ENCODE measurements around the gene SEMA5B.
A peak's percentile ranks its signal among the peaks of the same experiment; 100 is the strongest.

SEMA5B gene

DNA sequence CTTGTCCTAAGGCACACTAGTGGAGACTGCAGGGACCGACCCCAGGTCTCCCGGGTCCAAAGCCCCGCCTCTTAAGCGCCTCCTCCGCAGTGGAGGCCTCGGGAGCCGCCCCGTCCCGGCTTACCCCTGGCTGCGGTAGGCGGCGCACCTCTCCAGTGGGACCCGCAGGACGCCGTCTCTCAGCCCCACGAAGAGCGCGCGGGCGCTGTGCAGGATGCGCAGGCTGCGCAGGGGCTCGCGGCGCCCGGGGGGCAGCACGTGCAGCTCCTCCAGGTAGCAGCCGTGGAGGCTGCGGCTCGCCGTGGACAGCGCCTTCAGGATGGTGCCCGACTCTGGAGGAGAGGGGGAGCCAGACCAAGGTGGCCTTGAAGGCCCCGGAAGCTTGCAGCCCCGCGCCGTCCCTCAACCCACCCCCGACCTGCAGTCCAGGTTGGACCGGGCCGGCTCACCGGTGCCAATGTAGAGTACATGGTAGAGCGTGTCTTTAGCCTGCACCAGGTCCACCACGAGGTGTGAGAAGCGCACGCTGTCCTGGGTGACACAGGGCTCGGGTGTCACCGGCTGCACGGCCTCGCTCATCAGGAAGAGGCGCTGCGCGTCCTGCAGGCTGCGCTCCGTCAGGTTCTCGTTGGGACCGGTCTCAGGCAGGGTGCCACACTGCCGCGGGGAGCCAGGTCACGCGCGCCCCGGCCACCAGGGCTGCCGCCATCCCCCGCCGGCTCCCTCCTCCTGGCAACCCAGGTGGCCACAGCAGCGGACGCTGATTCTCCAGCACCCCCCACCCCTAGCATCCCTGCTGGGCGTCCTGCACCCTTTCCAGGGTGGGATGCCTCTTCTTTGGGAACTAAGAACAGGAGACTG is 105.5 kb downstream of the SEMA5B start:
- DNase-seq: peak; percentile 71

GRCh38 chr3:122920986-122921385 is 106.6 kb downstream of the SEMA5B start:
- no peak for DNase-seq

DNA sequence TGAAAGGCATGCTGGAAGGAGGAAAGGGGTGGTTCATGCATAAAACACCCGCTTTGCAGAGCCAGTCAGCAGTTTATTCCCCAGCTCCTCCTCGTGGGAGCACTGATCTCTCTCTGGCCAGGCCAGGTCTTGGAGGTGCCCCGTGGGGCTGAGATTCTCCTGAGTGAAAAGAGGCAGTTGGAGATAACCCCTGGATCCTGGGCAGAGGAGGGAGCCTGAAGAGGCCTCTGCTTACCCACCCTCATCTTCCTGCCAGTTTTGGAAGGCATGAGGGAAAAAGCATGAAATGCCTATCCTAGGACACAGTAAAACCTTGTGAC is 108.3 kb downstream of the SEMA5B start:
- no peak for DNase-seq

GRCh38 chr3:122918576-122919290 is 108.8 kb downstream of the SEMA5B start:
- DNase-seq: no peak

DNA sequence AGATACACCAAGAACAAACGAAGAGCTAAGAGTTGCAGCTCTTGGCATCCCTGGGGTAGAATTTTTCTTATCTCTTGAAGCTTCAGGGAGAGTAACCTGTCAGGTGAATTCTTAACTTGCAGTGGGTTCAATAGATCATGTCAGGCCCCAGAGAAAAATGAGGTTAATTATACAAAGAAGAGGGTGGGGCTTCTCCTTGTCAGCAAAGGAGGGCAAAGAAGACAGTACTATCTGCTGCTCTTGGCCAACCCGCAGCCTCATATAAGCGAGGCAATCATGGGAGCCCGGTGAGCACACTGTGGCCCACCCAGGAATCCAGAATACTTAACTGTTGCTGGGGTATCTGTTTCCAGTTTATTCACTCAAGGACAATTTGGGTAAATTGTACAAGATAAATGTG is 110.2 kb downstream of the SEMA5B start:
- no peak for DNase-seq

- peak; percentile 55 for DNase-seq
Measured at GRCh38 chr3:122916580-122916979, 111.0 kb downstream of the SEMA5B start.

DNA sequence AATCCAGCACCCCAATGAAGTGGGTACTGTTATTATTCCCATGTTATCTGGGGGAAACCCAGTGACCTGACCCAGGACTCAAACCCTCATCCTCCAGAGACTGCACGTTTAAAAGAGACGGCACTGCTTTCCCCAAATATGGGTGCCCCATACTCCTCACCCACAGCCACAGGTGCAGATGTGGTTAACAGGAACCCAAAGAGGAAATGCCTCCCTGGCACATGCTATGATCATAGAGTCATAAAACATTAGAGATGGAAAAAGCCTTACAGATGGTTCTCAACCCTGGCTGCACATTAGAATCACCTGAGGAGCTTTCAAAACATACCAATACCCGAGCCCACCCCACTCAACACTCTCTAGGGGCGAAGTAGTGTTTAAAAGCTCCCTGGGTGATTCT is 111.5 kb downstream of the SEMA5B start:
- peak; percentile 77 for DNase-seq

- no peak for DNase-seq
Measured at GRCh38 chr3:122915300-122916055, 112.1 kb downstream of the SEMA5B start.

GRCh38 chr3:122913539-122914100 is 113.9 kb downstream of the SEMA5B start:
- no peak for DNase-seq

- DNase-seq: no peak
Measured at GRCh38 chr3:122912772-122913538, 114.6 kb downstream of the SEMA5B start.

- DNase-seq: no peak
Measured at GRCh38 chr3:122911901-122912300, 115.7 kb downstream of the SEMA5B start.

- no peak for DNase-seq
Measured at GRCh38 chr3:122908251-122908650, 119.3 kb downstream of the SEMA5B start.

DNA sequence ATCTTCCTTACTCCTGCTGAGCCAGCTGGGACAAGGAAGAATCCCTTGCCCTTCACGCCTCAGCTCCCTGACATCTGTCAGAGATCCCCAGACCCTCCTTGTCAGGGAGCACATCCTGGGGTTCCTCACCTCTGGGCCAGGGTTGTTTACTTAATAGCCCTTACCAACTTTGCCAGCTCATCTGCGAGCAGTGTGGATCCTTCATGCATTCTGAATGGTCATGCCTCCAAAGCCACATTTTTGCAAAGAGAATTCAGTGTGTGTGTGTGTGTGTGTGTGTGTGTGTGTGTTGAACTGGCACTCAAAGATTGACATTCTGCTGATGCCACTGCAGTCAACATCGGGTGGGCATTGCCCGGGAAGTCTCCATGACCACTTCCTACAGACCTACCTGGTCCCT is 120.1 kb downstream of the SEMA5B start:
- no peak for DNase-seq

- DNase-seq: no peak
Measured at GRCh38 chr3:122903171-122903570, 124.4 kb downstream of the SEMA5B start.

DNA sequence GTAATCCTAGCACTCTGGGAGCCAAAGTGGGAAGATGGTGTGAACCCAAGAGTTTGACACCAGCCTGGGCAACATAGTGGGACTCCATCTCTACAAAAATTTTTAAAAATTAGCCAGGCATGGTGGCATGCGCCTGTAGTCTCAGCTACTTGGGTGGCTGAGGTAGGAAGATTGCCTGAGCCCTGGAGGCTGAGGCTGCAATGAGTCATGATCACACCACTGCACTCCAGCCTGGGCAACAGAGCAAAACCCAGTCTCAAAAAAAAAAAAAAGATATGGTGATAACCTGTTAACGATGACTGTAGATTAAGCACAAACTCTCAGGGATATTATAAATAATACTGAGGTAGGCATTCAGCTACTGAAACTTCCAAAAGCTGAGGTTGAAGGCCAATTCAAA is 125.2 kb downstream of the SEMA5B start:
- DNase-seq: no peak

DNA sequence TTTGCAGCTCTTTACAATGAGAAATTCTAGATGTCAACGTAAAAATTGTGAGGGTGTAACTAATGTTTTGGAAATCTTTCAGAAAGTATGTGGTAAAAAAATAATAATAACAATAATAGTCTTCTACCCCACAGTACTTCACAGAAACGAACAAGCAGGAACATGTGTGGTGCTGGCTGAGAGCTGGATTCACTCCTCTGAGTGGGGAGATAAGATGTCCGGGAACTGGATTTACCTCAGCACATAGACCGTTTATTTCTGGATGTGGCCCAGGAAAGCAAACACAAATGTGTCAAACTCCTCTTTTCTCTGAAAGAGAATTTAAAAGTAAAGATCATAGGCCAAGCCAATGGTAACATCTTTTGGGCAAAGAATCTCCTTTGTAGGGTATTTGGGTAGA is 129.3 kb downstream of the SEMA5B start:
- DNase-seq: no peak

- DNase-seq: peak; percentile 19
Measured at GRCh38 chr3:122893754-122894668, 133.6 kb downstream of the SEMA5B start.

- DNase-seq: peak; percentile 36
Measured at GRCh38 chr3:122893282-122893681, 134.3 kb downstream of the SEMA5B start.

GRCh38 chr3:122892118-122892960 is 135.2 kb downstream of the SEMA5B start:
- DNase-seq: no peak

GRCh38 chr3:122890720-122891220 is 136.8 kb downstream of the SEMA5B start:
- DNase-seq: no peak

Data from RPMI8226 (cell line).